SK-N-SH (cell line): Measurements from ENCODE around the gene TRIM3.

Experiments used
- CTCF ChIP-seq: fragments of 200-600 bp; sonication (generic); IDR thresholded peaks from 2 replicates; pipeline ENCODE4 v1.6.1; 2017; ENCODE audit warnings: antibody characterized with exemption, mild to moderate bottlenecking, moderate library complexity
- FOSL2 ChIP-seq: IDR thresholded peaks from 2 replicates; pipeline ENCODE4 v1.4.0; 2012; ENCODE audit warnings: low read depth, mild to moderate bottlenecking, moderate library complexity, borderline replicate concordance
- FOXM1 ChIP-seq: IDR thresholded peaks from 2 replicates; pipeline ENCODE4 v1.4.0; 2012; ENCODE audit warnings: low read depth, mild to moderate bottlenecking
- JUND ChIP-seq: IDR thresholded peaks from 2 replicates; pipeline ENCODE4 v1.4.0; 2012
- NFIC ChIP-seq: IDR thresholded peaks from 2 replicates; pipeline ENCODE4 v1.4.0; 2012; ENCODE audit warnings: borderline replicate concordance
- POLR2AphosphoS5 ChIP-seq: IDR thresholded peaks from 2 replicates; pipeline ENCODE4 v1.6.1; 2012; ENCODE audit warnings: low read depth, low read length
- RFX5 ChIP-seq: IDR thresholded peaks from 2 replicates; pipeline ENCODE4 v1.6.1; 2012; ENCODE audit warnings: mild to moderate bottlenecking, improper control_type of control experiment, low read length
- RXRA ChIP-seq: IDR thresholded peaks from 2 replicates; pipeline ENCODE4 v1.4.0; 2012; ENCODE audit warnings: low read depth, mild to moderate bottlenecking, borderline replicate concordance
- TEAD4 ChIP-seq: IDR thresholded peaks from 2 replicates; pipeline ENCODE4 v1.4.0; 2012; ENCODE audit warnings: mild to moderate bottlenecking, borderline replicate concordance; ENCODE audit not compliant: insufficient read depth
- USF2 ChIP-seq: fragments of 150-350 bp; IDR thresholded peaks from 2 replicates; pipeline ENCODE4 v1.6.1; 2017; ENCODE audit warnings: antibody characterized with exemption, low read length, low read depth, borderline replicate concordance
- TF ChIP-seq, protein P1 (sequence below): IDR thresholded peaks from 2 replicates; pipeline ENCODE4 v1.4.0; 2012; ENCODE audit warnings: low read depth

DNA sequence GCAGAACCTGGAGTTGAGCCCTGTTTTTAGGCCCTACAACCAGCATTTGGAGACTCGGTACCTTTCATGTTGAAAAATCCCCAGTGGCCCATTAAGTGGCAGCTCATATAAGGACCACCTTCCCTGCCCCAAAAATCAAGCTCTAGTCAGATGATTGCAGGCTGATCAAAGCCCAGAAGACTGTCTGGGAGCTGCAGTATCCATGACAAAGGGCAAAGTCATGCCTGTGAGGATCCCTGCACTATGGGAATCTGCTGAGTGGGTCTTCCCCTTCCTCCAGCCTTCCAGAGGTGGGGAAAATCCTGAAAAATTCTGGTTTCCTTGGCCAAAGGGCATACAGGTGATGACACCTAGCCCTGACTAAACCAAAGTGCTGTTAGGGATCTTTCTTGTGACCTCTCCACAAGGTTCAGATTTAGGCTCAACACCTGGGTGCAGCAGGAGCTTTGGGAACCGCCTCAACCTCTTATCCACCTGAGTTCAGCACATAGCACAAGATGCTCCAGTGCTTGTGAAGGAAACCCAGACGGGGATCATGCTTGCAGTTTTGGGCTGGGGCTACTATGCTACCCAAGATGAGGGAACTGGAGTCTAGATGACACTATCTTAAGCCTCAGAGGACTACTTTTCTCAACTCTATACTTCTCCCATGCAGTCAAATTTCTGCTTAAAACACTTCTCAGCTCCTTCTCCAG, 1.2 kb upstream of the TRIM3 start:
- TF ChIP-seq FOXM1 (no peak), RFX5 (no peak), JUND (no peak), CTCF (no peak), POLR2AphosphoS5 (no peak), USF2 (no peak), RXRA (no peak), FOSL2 (no peak), TEAD4 (no peak), NFIC (no peak)
- TF ChIP-seq, protein P1, sequence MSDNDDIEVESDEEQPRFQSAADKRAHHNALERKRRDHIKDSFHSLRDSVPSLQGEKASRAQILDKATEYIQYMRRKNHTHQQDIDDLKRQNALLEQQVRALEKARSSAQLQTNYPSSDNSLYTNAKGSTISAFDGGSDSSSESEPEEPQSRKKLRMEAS, result no peak
